Measurements from ENCODE around the gene TMEM245.

The TMEM245 gene

DNA sequence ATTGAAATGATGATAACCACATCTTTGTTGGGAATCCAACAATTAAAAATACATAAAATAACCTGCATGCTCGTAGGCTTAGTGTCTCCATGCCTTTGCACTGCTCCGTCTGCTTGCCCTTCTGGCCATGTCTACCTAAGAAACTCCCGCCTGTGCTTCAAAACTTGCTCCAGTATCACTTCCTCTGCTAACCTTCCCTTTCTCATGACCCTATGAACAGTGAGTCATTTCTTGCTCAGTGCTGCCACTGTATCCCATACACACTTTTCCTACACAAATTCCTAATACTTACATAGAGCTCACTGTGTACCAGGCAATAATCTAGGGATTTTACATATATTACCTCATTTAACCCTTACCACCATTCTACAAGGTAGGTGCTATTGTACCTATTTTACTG is 33.5 kb downstream of the TMEM245 start:
- 96% methylated on average over 3 of the region's 3 CpGs for WGBS
- Histone ChIP-seq H3K9ac (ENCODE audit: low read depth, low read length) (no peak overlapping the region), H3K9me3 (ENCODE audit: insufficient read depth, low read depth, low read length) (no peaks in the 10 kb centered on the region), H3K27me3 (ENCODE audit: insufficient read depth, low read length) (no peaks in the 10 kb centered on the region), H3K4me3 (ENCODE audit: low read length) (no peak overlapping the region), H3K36me3 (ENCODE audit: insufficient read depth, low read length) (peaks cover 86% of the 10 kb centered on the region), H3K27ac (ENCODE audit: low read depth, low read length) (no peak overlapping the region), H3K4me1 (ENCODE audit: insufficient read depth, low read length) (no peaks in the 10 kb centered on the region)

DNA sequence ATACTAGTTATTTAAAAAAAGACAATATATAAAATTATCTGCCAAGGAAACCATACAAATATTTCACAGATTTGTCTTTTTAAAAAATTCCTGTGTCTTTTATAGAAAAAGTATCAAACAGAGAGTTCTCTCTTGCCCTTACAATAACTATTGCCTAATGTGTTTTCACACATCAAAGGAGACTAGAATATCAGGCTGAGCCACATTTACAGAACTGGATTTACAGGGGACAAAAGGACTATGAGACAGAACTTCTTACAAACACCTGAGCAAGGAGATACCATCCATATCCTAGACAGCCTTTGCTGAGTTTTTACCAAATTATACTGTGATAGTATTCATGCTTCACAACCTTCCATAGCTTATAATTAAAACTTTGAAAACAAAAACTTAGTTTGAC is 34.2 kb downstream of the TMEM245 start:
- Histone ChIP-seq H3K4me3 (ENCODE audit: low read length) (no peak overlapping the region), H3K27ac (ENCODE audit: low read depth, low read length) (no peak overlapping the region), H3K9ac (ENCODE audit: low read depth, low read length) (no peak overlapping the region), H3K27me3 (ENCODE audit: insufficient read depth, low read length) (no peaks in the 10 kb centered on the region), H3K36me3 (ENCODE audit: insufficient read depth, low read length) (peaks cover 86% of the 10 kb centered on the region), H3K4me1 (ENCODE audit: insufficient read depth, low read length) (no peaks in the 10 kb centered on the region), H3K9me3 (ENCODE audit: insufficient read depth, low read depth, low read length) (no peaks in the 10 kb centered on the region)

DNA sequence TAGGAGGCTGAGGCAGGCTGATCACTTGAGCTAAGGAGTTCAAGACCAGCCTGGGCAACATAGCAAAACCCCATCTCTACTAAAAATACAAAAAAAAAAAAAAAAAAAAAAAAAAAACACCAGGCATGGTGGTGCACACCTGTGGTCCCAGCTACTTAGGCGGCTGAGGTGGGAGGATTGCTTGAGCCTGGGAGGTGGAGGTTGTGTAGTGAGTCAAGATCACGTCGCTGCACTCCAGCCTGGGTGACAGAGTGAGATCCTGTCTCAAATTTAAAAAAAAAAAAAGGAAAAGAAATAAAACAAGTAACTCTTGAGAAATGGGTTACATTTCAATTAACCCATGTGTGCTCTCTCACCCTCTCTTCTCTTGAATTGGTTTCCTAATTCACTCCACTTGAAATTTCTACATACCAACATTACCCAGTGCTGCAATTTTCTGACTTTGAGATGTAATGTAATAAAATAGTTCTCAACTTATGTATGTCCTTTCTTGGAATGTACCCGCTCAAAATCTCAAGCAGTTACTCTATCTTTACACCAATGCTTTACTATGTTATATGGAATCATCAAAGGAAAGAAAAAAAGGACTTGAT is 35.8 kb downstream of the TMEM245 start:
- Histone ChIP-seq H3K36me3 (ENCODE audit: insufficient read depth, low read length) (peaks cover 89% of the 10 kb centered on the region), H3K27ac (ENCODE audit: low read depth, low read length) (no peak overlapping the region), H3K4me3 (ENCODE audit: low read length) (no peak overlapping the region), H3K27me3 (ENCODE audit: insufficient read depth, low read length) (no peaks in the 10 kb centered on the region), H3K9ac (ENCODE audit: low read depth, low read length) (no peak overlapping the region), H3K9me3 (ENCODE audit: insufficient read depth, low read depth, low read length) (no peaks in the 10 kb centered on the region), H3K4me1 (ENCODE audit: insufficient read depth, low read length) (no peaks in the 10 kb centered on the region)
- 85% methylated on average over 3 of the region's 4 CpGs for WGBS

DNA sequence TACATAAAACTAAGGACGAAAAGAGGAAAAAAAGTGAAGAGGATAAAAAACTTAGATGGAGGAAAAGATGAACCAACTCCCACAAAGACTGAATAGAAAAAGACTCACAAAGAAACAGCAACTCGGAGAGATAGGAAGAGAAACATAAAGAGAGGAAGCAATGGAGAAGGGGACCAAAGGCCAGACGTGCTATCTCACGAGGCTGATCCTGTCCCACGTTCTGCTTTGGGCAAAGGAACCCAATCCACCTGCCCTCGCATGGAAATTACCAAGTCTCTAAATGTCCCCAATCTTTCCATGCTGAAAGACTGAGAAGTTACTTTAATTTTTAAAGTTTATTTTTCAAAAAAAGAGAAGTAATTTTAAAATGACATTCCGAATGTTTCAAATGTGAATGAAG is 36.6 kb downstream of the TMEM245 start:
- no peak overlapping the region for H3K27ac ChIP-seq (ENCODE audit: low read depth, low read length)
- no peaks in the 10 kb centered on the region for H3K27me3 ChIP-seq (ENCODE audit: insufficient read depth, low read length)
- WGBS, result 85% methylated on average over 6 of the region's 7 CpGs
- H3K36me3 ChIP-seq (ENCODE audit: insufficient read depth, low read length), result peaks cover 92% of the 10 kb centered on the region
- no peaks in the 10 kb centered on the region for H3K4me1 ChIP-seq (ENCODE audit: insufficient read depth, low read length)
- H3K9me3 ChIP-seq (ENCODE audit: insufficient read depth, low read depth, low read length), result no peaks in the 10 kb centered on the region
- no peak overlapping the region for H3K4me3 ChIP-seq (ENCODE audit: low read length)
- H3K9ac ChIP-seq (ENCODE audit: low read depth, low read length), result no peak overlapping the region

DNA sequence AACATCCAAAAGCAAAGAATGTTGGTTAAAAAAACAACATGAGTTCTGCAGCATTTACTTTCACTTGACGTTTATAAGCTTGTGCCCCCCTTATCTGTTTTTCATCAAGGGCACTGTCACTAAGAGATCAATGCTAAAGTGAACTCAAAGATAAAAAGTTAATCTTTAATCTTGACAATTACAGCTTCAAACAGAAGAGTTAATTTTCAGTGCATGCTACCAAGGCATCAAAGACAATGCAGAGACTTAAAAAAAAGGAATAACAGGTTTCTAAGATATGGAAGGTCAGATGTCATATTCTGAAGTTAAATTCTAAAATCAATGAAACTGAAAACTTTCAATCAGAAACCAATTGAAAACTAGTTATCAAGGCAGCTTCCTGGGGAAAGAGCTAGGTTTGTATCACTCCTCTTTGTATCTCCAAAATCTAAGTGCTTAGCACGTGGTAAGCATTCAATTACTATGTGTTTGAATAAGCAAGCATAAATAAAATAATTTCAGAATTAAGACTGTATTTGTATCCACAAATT is 37.6 kb downstream of the TMEM245 start:
- H3K9ac ChIP-seq (ENCODE audit: low read depth, low read length), result no peak overlapping the region
- peaks cover 92% of the 10 kb centered on the region for H3K36me3 ChIP-seq (ENCODE audit: insufficient read depth, low read length)
- WGBS, result 91% methylated on average over 1 of the region's 2 CpGs
- no peak overlapping the region for H3K4me3 ChIP-seq (ENCODE audit: low read length)
- H3K9me3 ChIP-seq (ENCODE audit: insufficient read depth, low read depth, low read length), result no peaks in the 10 kb centered on the region
- H3K4me1 ChIP-seq (ENCODE audit: insufficient read depth, low read length), result no peaks in the 10 kb centered on the region
- no peaks in the 10 kb centered on the region for H3K27me3 ChIP-seq (ENCODE audit: insufficient read depth, low read length)
- H3K27ac ChIP-seq (ENCODE audit: low read depth, low read length), result no peak overlapping the region

DNA sequence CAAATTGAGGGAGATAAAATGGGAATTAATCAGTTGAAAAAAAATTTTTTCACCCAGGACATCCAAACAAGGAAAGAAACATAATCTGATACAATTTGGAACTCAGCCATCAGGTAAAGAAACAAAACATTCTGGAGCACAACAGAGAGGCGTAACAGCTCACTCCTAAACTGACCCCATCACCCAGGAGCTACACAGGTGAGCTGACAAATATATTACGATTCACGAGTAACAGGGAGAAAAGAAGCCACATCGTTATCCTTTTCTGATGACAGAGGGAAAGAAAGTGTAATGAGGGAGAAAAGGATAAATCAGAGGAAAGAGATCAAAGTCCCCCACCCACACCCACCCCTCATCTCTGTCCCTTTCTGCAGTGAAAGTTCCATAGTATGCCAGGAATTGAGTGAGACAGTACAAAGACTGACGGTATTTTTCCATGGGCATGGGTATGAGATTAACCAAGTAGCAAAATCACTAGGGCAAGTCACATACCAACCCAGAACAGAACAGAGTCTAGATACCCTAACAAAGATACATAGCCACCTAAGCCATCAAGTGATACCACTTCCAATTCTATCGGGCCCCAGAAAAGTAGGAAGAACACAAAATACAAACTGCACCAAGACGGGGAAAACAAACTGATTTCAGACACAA is 45.4 kb downstream of the TMEM245 start:
- Histone ChIP-seq H3K9me3 (ENCODE audit: insufficient read depth, low read depth, low read length) (no peaks in the 10 kb centered on the region), H3K27ac (ENCODE audit: low read depth, low read length) (no peak overlapping the region), H3K36me3 (ENCODE audit: insufficient read depth, low read length) (peaks cover 91% of the 10 kb centered on the region), H3K27me3 (ENCODE audit: insufficient read depth, low read length) (no peaks in the 10 kb centered on the region), H3K4me3 (ENCODE audit: low read length) (no peak overlapping the region), H3K4me1 (ENCODE audit: insufficient read depth, low read length) (no peaks in the 10 kb centered on the region), H3K9ac (ENCODE audit: low read depth, low read length) (no peak overlapping the region)
- 78% methylated on average over 5 of the region's 7 CpGs for WGBS

DNA sequence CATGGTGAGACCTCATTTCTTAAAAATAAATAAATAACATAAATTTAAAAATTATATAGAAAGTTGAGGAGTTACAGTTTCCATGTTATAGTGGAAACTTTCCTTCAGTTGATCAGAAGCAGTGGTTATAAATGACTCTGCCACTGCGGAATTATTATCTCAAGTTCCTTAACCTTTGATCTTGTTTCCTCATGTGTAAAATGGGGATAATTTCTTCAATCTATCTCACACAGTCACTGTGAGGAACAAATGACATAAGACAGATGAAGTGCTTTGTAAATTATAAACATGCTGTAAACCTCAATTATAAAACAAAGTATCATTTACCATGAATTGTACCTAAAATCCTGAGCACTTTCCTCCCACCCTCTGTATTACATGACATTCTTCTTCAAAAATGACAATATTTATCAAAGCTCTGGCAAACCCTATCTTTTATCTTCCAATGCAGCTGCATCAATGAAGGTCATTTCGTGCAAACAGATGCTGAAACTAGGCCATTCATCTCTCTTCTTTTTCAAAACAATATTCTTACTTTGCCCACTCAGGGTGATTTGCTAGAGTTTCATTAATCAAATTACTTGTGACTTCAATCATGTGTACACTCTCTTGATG is 46.8 kb downstream of the TMEM245 start:
- no peak overlapping the region for H3K27ac ChIP-seq (ENCODE audit: low read depth, low read length)
- H3K4me3 ChIP-seq (ENCODE audit: low read length), result no peak overlapping the region
- WGBS, result 92% methylated on average over 2 of the region's 2 CpGs
- H3K27me3 ChIP-seq (ENCODE audit: insufficient read depth, low read length), result no peaks in the 10 kb centered on the region
- H3K4me1 ChIP-seq (ENCODE audit: insufficient read depth, low read length), result no peaks in the 10 kb centered on the region
- no peak overlapping the region for H3K9ac ChIP-seq (ENCODE audit: low read depth, low read length)
- no peaks in the 10 kb centered on the region for H3K9me3 ChIP-seq (ENCODE audit: insufficient read depth, low read depth, low read length)
- peaks cover 89% of the 10 kb centered on the region for H3K36me3 ChIP-seq (ENCODE audit: insufficient read depth, low read length)

DNA sequence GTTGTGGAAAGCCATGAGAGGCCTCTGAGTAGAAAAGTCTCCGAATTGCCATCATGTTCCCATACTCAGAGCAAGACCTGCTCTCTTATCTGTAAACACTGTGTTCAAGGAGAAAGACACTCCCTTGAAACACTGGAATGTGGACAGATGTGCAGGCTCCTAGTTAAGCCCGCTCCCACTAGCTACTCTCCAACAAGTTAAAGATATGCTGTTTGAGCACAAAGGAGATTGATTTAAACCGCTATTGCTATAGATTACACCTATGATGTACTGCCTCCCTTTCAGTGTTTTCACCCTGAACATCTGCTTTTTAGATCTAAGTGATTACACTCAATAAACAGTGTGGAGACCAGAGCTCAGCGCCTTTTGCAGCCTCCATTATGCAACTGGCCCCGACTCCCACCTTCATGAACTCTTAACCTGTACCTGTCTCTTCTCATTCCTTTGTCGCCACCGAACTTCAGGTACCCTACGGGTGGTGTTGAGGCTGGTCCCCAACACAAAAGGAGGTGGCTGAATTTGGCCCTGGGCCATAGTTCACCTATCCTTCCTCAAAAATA is 47.5 kb downstream of the TMEM245 start:
- Histone ChIP-seq H3K27me3 (ENCODE audit: insufficient read depth, low read length) (no peaks in the 10 kb centered on the region), H3K9ac (ENCODE audit: low read depth, low read length) (no peak overlapping the region), H3K36me3 (ENCODE audit: insufficient read depth, low read length) (peaks cover 89% of the 10 kb centered on the region), H3K4me1 (ENCODE audit: insufficient read depth, low read length) (no peaks in the 10 kb centered on the region), H3K27ac (ENCODE audit: low read depth, low read length) (no peak overlapping the region), H3K4me3 (ENCODE audit: low read length) (no peak overlapping the region), H3K9me3 (ENCODE audit: insufficient read depth, low read depth, low read length) (no peaks in the 10 kb centered on the region)
- 97% methylated on average over 8 of the region's 8 CpGs for WGBS

DNA sequence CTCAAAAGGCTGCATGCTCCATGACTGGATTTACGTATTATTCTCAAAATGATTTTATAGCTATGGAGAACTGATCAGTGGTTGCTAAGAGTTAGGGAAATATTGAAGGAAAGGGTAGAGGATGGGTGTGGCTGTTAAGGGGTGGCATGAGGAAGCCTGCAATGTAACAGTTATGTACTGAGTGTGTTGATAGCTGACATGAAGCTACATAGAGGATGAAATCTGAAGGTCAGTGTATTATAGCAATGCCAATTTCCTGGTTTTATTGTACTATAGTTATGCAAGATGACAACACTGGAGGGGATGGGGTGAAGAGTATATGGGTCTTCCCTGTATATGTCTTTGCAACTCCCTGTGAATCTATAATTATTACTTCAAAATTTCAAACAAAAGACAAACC is 51.0 kb downstream of the TMEM245 start:
- WGBS, result 98% methylated on average over 1 of the region's 1 CpG
- Histone ChIP-seq H3K36me3 (ENCODE audit: insufficient read depth, low read length) (peaks cover 95% of the 10 kb centered on the region), H3K4me1 (ENCODE audit: insufficient read depth, low read length) (no peaks in the 10 kb centered on the region), H3K9me3 (ENCODE audit: insufficient read depth, low read depth, low read length) (no peaks in the 10 kb centered on the region), H3K4me3 (ENCODE audit: low read length) (no peak overlapping the region), H3K27ac (ENCODE audit: low read depth, low read length) (no peak overlapping the region), H3K9ac (ENCODE audit: low read depth, low read length) (no peak overlapping the region), H3K27me3 (ENCODE audit: insufficient read depth, low read length) (no peaks in the 10 kb centered on the region)

DNA sequence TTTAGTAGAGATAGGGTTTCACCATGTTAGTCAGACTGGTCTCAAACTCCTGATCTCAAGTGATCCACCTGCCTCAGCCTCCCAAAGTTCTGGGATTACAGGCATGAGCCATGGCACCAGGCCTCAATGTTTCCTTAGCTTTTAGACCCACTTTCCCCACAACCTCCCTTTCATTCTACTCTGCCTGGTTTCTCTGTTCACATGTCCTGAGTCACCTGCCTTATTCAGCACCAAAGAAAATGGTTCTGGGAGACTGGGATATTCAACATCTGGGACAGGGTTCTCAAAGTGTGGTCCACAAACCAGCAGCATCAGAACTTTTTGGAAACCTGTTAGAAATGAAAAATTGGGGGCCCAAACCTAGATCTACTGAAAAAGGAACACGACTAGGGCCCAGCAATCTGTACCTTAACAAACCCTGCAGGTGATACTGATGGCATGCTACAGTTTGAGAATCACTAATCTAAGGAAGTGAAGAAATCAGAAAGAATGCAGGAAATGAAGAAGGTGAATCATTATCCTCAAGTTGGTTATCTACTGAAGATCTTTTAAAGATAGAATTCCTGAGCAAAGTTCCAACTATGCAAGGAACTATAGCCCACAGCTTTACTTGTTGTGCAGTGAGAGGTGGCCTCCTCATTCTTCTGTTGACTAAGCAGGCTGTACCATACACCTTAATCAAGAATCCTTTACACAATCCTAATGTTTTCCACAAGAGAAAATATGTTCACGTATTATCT is 54.6 kb downstream of the TMEM245 start:
- Histone ChIP-seq H3K27ac (ENCODE audit: low read depth, low read length) (no peak overlapping the region), H3K4me3 (ENCODE audit: low read length) (no peak overlapping the region), H3K4me1 (ENCODE audit: insufficient read depth, low read length) (no peaks in the 10 kb centered on the region), H3K27me3 (ENCODE audit: insufficient read depth, low read length) (no peaks in the 10 kb centered on the region), H3K9ac (ENCODE audit: low read depth, low read length) (no peak overlapping the region), H3K36me3 (ENCODE audit: insufficient read depth, low read length) (peaks cover 95% of the 10 kb centered on the region), H3K9me3 (ENCODE audit: insufficient read depth, low read depth, low read length) (no peaks in the 10 kb centered on the region)
- WGBS, result 86% methylated on average over 2 of the region's 2 CpGs

DNA sequence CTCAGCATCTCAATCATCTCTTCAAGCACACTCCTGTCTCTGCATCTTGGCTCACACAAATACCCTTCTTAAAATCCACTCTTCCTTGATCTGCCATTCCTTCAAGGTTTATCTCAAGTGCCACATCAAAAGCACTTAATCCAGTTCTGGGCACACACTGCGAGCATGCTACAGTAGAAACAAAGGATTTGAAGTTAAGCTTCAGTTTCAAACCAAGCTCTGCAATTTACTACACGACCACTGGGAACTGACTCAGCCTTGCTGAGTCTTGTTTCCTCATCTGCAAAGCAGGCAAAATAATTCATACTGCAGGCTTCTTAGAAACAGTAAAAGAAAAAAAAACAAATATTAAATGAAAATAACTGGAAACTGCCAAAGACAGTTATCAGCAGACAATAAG is 56.0 kb downstream of the TMEM245 start:
- no peaks in the 10 kb centered on the region for H3K27me3 ChIP-seq (ENCODE audit: insufficient read depth, low read length)
- H3K4me3 ChIP-seq (ENCODE audit: low read length), result no peak overlapping the region
- no peak overlapping the region for H3K27ac ChIP-seq (ENCODE audit: low read depth, low read length)
- H3K4me1 ChIP-seq (ENCODE audit: insufficient read depth, low read length), result no peaks in the 10 kb centered on the region
- H3K36me3 ChIP-seq (ENCODE audit: insufficient read depth, low read length), result peaks cover 95% of the 10 kb centered on the region
- whole genome bisulfite sequencing, result 90% methylated on average over 2 of the region's 2 CpGs
- H3K9ac ChIP-seq (ENCODE audit: low read depth, low read length), result no peak overlapping the region
- H3K9me3 ChIP-seq (ENCODE audit: insufficient read depth, low read depth, low read length), result no peaks in the 10 kb centered on the region
